SW480 (cell line): ENCODE measurements around the gene SYT9.

Experiments used
- DNase-seq: peaks from one replicate; pipeline ENCODE4 v3.0.0-alpha.2; 2016; ENCODE audit warnings: low spot score

Gene SYT9

GRCh38 chr11:7341551-7341950 is 89.8 kb downstream of the SYT9 start:
- no peak for DNase-seq

GRCh38 chr11:7347611-7348431 is 96.1 kb downstream of the SYT9 start:
- no peak for DNase-seq

- peak; percentile 66 for DNase-seq
Measured at GRCh38 chr11:7348432-7349304, 97.0 kb downstream of the SYT9 start.

GRCh38 chr11:7351228-7351627 is 99.5 kb downstream of the SYT9 start:
- DNase-seq = no peak

GRCh38 chr11:7353100-7353499 is 101.4 kb downstream of the SYT9 start:
- DNase-seq = peak; percentile 58

- no peak for DNase-seq
Measured at GRCh38 chr11:7364660-7365059, 113.0 kb downstream of the SYT9 start.

GRCh38 chr11:7367803-7368202 is 116.1 kb downstream of the SYT9 start:
- DNase-seq = no peak

- no peak for DNase-seq
Measured at GRCh38 chr11:7376386-7376785, 124.7 kb downstream of the SYT9 start.

- no peak for DNase-seq
Measured at GRCh38 chr11:7381937-7382336, 130.2 kb downstream of the SYT9 start.

GRCh38 chr11:7383406-7383805 is 131.7 kb downstream of the SYT9 start:
- no peak for DNase-seq

- DNase-seq = no peak
Measured at GRCh38 chr11:7384691-7385090, 133.0 kb downstream of the SYT9 start.

- no peak for DNase-seq
Measured at GRCh38 chr11:7385532-7385931, 133.8 kb downstream of the SYT9 start.

- DNase-seq = no peak
Measured at GRCh38 chr11:7413961-7414915, 162.5 kb downstream of the SYT9 start.

- no peak for DNase-seq
Measured at GRCh38 chr11:7414973-7415817, 163.5 kb downstream of the SYT9 start.

- DNase-seq = no peak
Measured at GRCh38 chr11:7416080-7416479, 164.4 kb downstream of the SYT9 start.

- no peak for DNase-seq
Measured at GRCh38 chr11:7417328-7417727, 165.6 kb downstream of the SYT9 start.

- no peak for DNase-seq
Measured at GRCh38 chr11:7418061-7418460, 166.4 kb downstream of the SYT9 start.

- DNase-seq = no peak
Measured at GRCh38 chr11:7418906-7419305, 167.2 kb downstream of the SYT9 start.

GRCh38 chr11:7421136-7421535 is 169.4 kb downstream of the SYT9 start:
- no peak for DNase-seq

GRCh38 chr11:7422544-7423331 is 171.0 kb downstream of the SYT9 start:
- DNase-seq = no peak
